Caco-2 (cell line): ENCODE results near the gene TMEM89. TPM values are rescaled to one million over a fixed set of nuclear protein-coding genes. Genes with fewer than 3 reads are reported as not detected.

Source experiments
- BruUV-seq: library from RNA; stranded (reverse); fragments of 400-500 nt; replicated peaks from 2 replicates; lab custom pipeline; 2021; lab: Mats Ljungman, UMichigan
- CTCF ChIA-PET: fragments of 300-600 bp; sonication (Branson Sonifier 250); formaldehyde crosslinking; loops from one replicate; lab custom pipeline; 2022; ENCODE audit warnings: antibody characterized with exemption; lab: Charles Lee
- POLR2A ChIA-PET: fragments of 300-600 bp; sonication (Branson Sonifier 250); formaldehyde crosslinking; loops from one replicate; lab custom pipeline; 2022; ENCODE audit warnings: antibody characterized with exemption; lab: Charles Lee
- DNase-seq, 2 experiments: peaks; one replicate each; pipeline versions ENCODE4 v3.0.0 to v3.0.0-alpha.2; 2020 to 2022
- H3K27me3 ChIP-seq: replicated peaks from 2 replicates; pipeline ENCODE4 v1.6.0; 2011; ENCODE audit warnings: low read length; ENCODE audit not compliant: control insufficient read depth, insufficient read depth
- H3K36me3 ChIP-seq: 2 replicates; pipeline ENCODE4 v1.5.1; 2011; ENCODE audit warnings: low read length; ENCODE audit not compliant: control insufficient read depth, insufficient read depth
- H3K4me1 ChIP-seq: fragments of 250-450 bp; sonication (Bioruptor Pico); 2 replicates; pipeline ENCODE4 v1.5.1; 2020; ENCODE audit warnings: mild to moderate bottlenecking
- H3K4me3 ChIP-seq: 2 replicates; pipeline ENCODE4 v1.5.1; 2011; ENCODE audit warnings: low read depth, mild to moderate bottlenecking, control low read depth, low read length
- H3K9me3 ChIP-seq: fragments of 250-450 bp; sonication (Bioruptor Pico); 2 replicates; pipeline ENCODE4 v1.5.1; 2020; ENCODE audit warnings: mild to moderate bottlenecking, moderate library complexity
- H3K27ac Mint-ChIP-seq: one replicate; pipeline ENCODE4 v1.8.0; 2022; ENCODE audit warnings: mixed read lengths; ENCODE audit not compliant: unreplicated experiment
- H3K27me3 Mint-ChIP-seq: one replicate; pipeline ENCODE4 v1.8.0; 2022; ENCODE audit warnings: mixed read lengths; ENCODE audit not compliant: insufficient read depth, unreplicated experiment
- H3K36me3 Mint-ChIP-seq: one replicate; pipeline ENCODE4 v1.8.0; 2022; ENCODE audit warnings: mild to moderate bottlenecking, mixed read lengths; ENCODE audit not compliant: insufficient read depth, unreplicated experiment
- H3K4me1 Mint-ChIP-seq: one replicate; pipeline ENCODE4 v1.8.0; 2022; ENCODE audit warnings: low read depth, mixed read lengths; ENCODE audit not compliant: unreplicated experiment
- H3K4me3 Mint-ChIP-seq: one replicate; pipeline ENCODE4 v1.8.0; 2022; ENCODE audit warnings: mild to moderate bottlenecking, moderate library complexity, mixed read lengths; ENCODE audit not compliant: unreplicated experiment
- H3K9me3 Mint-ChIP-seq: one replicate; pipeline ENCODE4 v1.8.0; 2022; ENCODE audit warnings: mixed read lengths; ENCODE audit not compliant: unreplicated experiment
- CTCF ChIP-seq, 2 experiments: fragments of 200-600 bp in 1 of 2; IDR thresholded peaks; 1 replicate in 1 of 2; 2 replicates in 1 of 2; pipeline versions ENCODE4 v1.5.1 to v1.8.0; 2011 to 2022; ENCODE audit warnings: antibody characterized with exemption in 1 of 2, control low read depth in 1 of 2, inconsistent platforms in 1 of 2, low read depth in 1 of 2, low read length in 1 of 2, mild to moderate bottlenecking in 1 of 2, moderate library complexity in 1 of 2; ENCODE audit not compliant: insufficient read depth in 1 of 2, severe bottlenecking in 1 of 2, unreplicated experiment in 1 of 2
- intact Hi-C: fragments of 100-400 bp; cut with micrococcal nuclease; formaldehyde crosslinking; loops from one replicate; pipeline ENCODE4 v1.10.0; 2022; ENCODE audit not compliant: unreplicated experiment
- total RNA-seq: library from RNA; stranded (reverse); gene quantifications from 2 replicates; pipeline ENCODE4 v1.2.3, GENCODE V29; 2022

TMEM89 gene
- total RNA-seq, 1 experiment from 2014 or later, result not detected

GRCh38 chr3:48644898-48645760 lies 23.6 kb upstream of the TMEM89 start:
- H3K9me3 Mint-ChIP-seq, result no peaks in the 10 kb centered on the region
- peaks cover 44% of the 10 kb centered on the region for H3K36me3 Mint-ChIP-seq
- ChIA-PET POLR2A (no interaction called here), CTCF (no interaction called here)
- no peak overlapping the region for H3K27ac Mint-ChIP-seq
- intact Hi-C loops, result no loop called here
- no peak for DNase-seq
- no peak overlapping the region for H3K4me3 Mint-ChIP-seq
- Histone ChIP-seq H3K27me3 (no peaks in the 10 kb centered on the region), H3K36me3 (peaks cover 5% of the 10 kb centered on the region), H3K9me3 (no peaks in the 10 kb centered on the region), H3K4me3 (no peak overlapping the region), H3K4me1 (no peaks in the 10 kb centered on the region)
- no peaks in the 10 kb centered on the region for H3K4me1 Mint-ChIP-seq
- BruUV-seq, result no TSS peak
- no peaks in the 10 kb centered on the region for H3K27me3 Mint-ChIP-seq
- TF ChIP-seq CTCF (IDR thresholded peaks at IDR 0.05; ENCODE audit: insufficient read depth in 1 of 2, low read depth in 1 of 2, low read length in 1 of 2, severe bottlenecking in 1 of 2, unreplicated experiment in 1 of 2), result no peak

- intact Hi-C loops, result no loop called here
- ChIA-PET CTCF (no interaction called here), POLR2A (no interaction called here)
- Mint-ChIP-seq H3K27me3 (no peaks in the 10 kb centered on the region), H3K27ac (no peak overlapping the region), H3K4me1 (peaks cover 5% of the 10 kb centered on the region), H3K9me3 (no peaks in the 10 kb centered on the region), H3K36me3 (peaks cover 42% of the 10 kb centered on the region), H3K4me3 (no peak overlapping the region)
- TF ChIP-seq CTCF (IDR thresholded peaks at IDR 0.05; ENCODE audit: insufficient read depth in 1 of 2, low read depth in 1 of 2, low read length in 1 of 2, severe bottlenecking in 1 of 2, unreplicated experiment in 1 of 2), result no peak
- Histone ChIP-seq H3K4me1 (no peaks in the 10 kb centered on the region), H3K4me3 (no peak overlapping the region), H3K27me3 (no peaks in the 10 kb centered on the region), H3K36me3 (peaks cover 6% of the 10 kb centered on the region), H3K9me3 (no peaks in the 10 kb centered on the region)
- no peak for DNase-seq
- BruUV-seq, result no TSS peak
Observed at GRCh38 chr3:48642605-48643004, 21.0 kb upstream of the TMEM89 start.

GRCh38 chr3:48641396-48641795 lies 19.8 kb upstream of the TMEM89 start:
- no peak overlapping the region for H3K4me3 Mint-ChIP-seq
- H3K9me3 Mint-ChIP-seq, result no peaks in the 10 kb centered on the region
- H3K9me3 ChIP-seq, result no peaks in the 10 kb centered on the region
- H3K4me3 ChIP-seq, result no peak overlapping the region
- POLR2A ChIA-PET, result no interaction called here
- no peaks in the 10 kb centered on the region for H3K27me3 ChIP-seq
- H3K36me3 ChIP-seq, result peaks cover 6% of the 10 kb centered on the region
- no peak for TF ChIP-seq CTCF (IDR thresholded peaks at IDR 0.05; ENCODE audit: insufficient read depth in 1 of 2, low read depth in 1 of 2, low read length in 1 of 2, severe bottlenecking in 1 of 2, unreplicated experiment in 1 of 2)
- DNase-seq, result no peak
- no peak overlapping the region for H3K27ac Mint-ChIP-seq
- no peaks in the 10 kb centered on the region for H3K27me3 Mint-ChIP-seq
- peaks cover 5% of the 10 kb centered on the region for H3K4me1 ChIP-seq
- CTCF ChIA-PET, result no interaction called here
- H3K36me3 Mint-ChIP-seq, result peaks cover 43% of the 10 kb centered on the region
- peaks cover 10% of the 10 kb centered on the region for H3K4me1 Mint-ChIP-seq
- BruUV-seq, result no TSS peak
- intact Hi-C loops, result no loop called here
